ENCODE data around the gene KCNQ1.

KCNQ1 gene

GRCh38 chr11:2668876-2669275 is 224.1 kb downstream of the KCNQ1 start:
- no peak for TF ChIP-seq CTCF (IDR thresholded peaks at IDR 0.05; ENCODE audit: insufficient read depth, low read length, poor library complexity, severe bottlenecking)

DNA sequence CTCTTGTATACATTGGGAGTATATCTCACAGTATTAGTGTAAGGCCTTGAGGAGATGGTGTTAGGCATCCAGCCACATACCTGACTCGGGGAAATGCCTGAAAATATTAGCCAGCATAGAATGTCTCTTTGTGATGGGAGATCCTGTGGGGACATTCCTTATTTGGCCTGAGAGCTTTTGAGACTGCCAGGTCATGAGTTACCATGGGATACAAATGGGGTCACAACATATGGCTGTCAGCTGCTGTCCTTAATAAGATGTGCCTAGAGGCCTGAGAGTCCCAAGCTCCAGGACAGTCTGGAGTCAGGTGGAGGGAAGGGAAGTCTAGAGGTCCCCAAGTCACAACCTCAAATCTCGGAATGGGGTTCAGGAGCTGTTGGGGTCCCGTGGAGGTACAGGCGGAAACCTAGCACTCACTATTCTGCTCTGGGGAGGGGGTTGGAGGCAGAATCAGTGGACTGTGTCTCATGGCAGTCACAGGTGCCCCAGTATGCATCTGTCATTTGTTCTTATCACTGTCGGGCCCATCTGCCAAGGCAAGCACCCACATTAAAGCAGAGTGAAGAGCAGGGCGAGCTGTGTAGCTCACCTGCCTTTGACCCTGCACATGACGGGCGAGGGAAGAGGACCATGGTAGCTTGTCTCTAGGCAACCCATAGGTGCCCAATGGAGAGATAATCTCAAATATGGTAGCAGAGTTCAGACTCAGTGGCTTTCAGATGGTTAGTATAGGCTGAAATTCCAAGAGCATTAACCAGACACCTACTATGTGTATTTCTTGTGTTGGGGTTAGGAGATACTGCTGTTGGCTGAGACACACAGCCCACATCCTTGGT is 225.0 kb downstream of the KCNQ1 start:
- no peak for DNase-seq (ENCODE audit: extremely low read depth, insufficient read length)
- no peaks in the 10 kb centered on the region for H3K27me3 ChIP-seq (replicated peaks; ENCODE audit: control insufficient read depth, insufficient read depth, low read length)
- no peak overlapping the region for H3K4me3 ChIP-seq (replicated peaks; ENCODE audit: low read depth, low read length)
- H3K36me3 ChIP-seq (ENCODE audit: control insufficient read depth, insufficient read depth, low read length), result no peaks in the 10 kb centered on the region
- no peak for TF ChIP-seq CTCF (IDR thresholded peaks at IDR 0.05; ENCODE audit: insufficient read depth, low read length, poor library complexity, severe bottlenecking)

More at GRCh38 chr11:2668876-2669275, 224.1 kb downstream of the KCNQ1 start:
- DNase-seq (ENCODE audit: extremely low read depth, insufficient read length), result no peak
- no peak overlapping the region for H3K4me3 ChIP-seq (replicated peaks; ENCODE audit: low read depth, low read length)
- H3K27me3 ChIP-seq (replicated peaks; ENCODE audit: control insufficient read depth, insufficient read depth, low read length), result no peaks in the 10 kb centered on the region
- H3K36me3 ChIP-seq (ENCODE audit: control insufficient read depth, insufficient read depth, low read length), result no peaks in the 10 kb centered on the region

DNA sequence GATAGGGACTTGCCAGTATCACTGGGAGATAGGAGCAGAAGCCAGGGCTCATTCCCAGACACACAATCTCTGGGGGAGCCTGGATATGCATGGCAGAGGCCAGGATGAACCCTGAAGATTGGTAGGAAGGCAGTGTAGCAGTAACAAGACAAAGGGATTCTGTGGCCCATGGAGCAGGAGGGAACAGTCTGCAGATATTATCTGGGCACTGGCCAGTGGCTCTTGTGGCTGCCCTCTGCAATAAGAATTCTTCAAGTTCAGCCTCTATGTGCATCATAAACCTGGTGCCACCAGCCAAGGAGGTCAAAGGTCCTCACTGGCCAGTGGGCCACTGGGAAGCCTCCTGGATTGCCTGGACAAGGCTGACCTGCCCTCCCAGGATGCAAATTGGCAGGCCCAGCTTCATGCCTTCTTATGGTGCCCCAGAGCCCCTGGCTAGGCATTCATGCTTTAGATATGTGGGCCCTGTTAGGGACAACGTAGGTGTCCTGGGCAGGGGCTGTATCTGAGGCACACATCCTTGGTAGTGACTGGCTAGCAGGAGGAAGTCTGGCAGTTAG is 225.8 kb downstream of the KCNQ1 start:
- H3K27me3 ChIP-seq (replicated peaks; ENCODE audit: control insufficient read depth, insufficient read depth, low read length), result no peaks in the 10 kb centered on the region
- H3K4me3 ChIP-seq (replicated peaks; ENCODE audit: low read depth, low read length), result no peak overlapping the region
- no peak for TF ChIP-seq CTCF (IDR thresholded peaks at IDR 0.05; ENCODE audit: insufficient read depth, low read length, poor library complexity, severe bottlenecking)
- no peaks in the 10 kb centered on the region for H3K36me3 ChIP-seq (ENCODE audit: control insufficient read depth, insufficient read depth, low read length)
- no peak for DNase-seq (ENCODE audit: extremely low read depth, insufficient read length)

DNA sequence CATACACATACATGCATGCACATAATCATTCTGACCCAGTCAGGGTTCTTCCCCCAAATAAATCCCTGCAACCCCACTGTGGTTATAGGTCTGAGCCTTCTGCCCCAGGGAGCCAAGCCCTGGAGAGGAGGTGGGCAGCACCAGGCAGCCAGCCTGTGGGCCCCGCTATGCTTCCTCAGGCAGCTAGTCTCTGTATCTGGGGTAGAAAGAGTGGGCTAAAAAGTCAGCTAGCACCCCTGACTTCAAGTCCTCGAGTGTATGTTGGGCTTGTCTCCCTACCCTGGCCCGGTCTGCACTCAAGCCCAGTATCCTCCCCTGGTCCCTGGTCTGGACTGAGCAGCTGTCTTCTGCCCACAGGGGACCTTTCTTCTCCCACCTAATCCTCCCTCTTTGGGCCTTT is 226.9 kb downstream of the KCNQ1 start:
- TF ChIP-seq CTCF (IDR thresholded peaks at IDR 0.05; ENCODE audit: insufficient read depth, low read length, poor library complexity, severe bottlenecking), result no peak
- Histone ChIP-seq H3K36me3 (ENCODE audit: control insufficient read depth, insufficient read depth, low read length) (no peaks in the 10 kb centered on the region), H3K27me3 (replicated peaks; ENCODE audit: control insufficient read depth, insufficient read depth, low read length) (no peaks in the 10 kb centered on the region), H3K4me3 (replicated peaks; ENCODE audit: low read depth, low read length) (no peak overlapping the region)
- DNase-seq (ENCODE audit: extremely low read depth, insufficient read length), result no peak

GRCh38 chr11:2672553-2673249 is 227.9 kb downstream of the KCNQ1 start:
- Histone ChIP-seq H3K27me3 (replicated peaks; ENCODE audit: control insufficient read depth, insufficient read depth, low read length) (no peaks in the 10 kb centered on the region), H3K4me3 (replicated peaks; ENCODE audit: low read depth, low read length) (no peak overlapping the region), H3K36me3 (ENCODE audit: control insufficient read depth, insufficient read depth, low read length) (no peaks in the 10 kb centered on the region)
- no peak for DNase-seq (ENCODE audit: extremely low read depth, insufficient read length)
- no peak for TF ChIP-seq CTCF (IDR thresholded peaks at IDR 0.05; ENCODE audit: insufficient read depth, low read length, poor library complexity, severe bottlenecking)

Measured in GM06990 (cell line).